SK-N-SH (cell line): ENCODE measurements around the gene GPR137B. TPM values are rescaled to one million over a fixed set of nuclear protein-coding genes. Genes with fewer than 3 reads are reported as not detected.

Experiments
- CTCF ChIA-PET: fragments of 300-600, 350-600 bp; formaldehyde crosslinking; extraction: SDS; loops from one replicate; lab custom pipeline; 2021; lab: Yijun Ruan, JAX
- POLR2A ChIA-PET: fragments of 350-600 bp; sonication (Branson Sonifier 250); formaldehyde crosslinking; extraction: SDS; loops from one replicate; lab custom pipeline; 2020; ENCODE audit warnings: antibody characterized with exemption, inconsistent platforms; lab: Yijun Ruan, JAX
- DNase-seq: peaks from one replicate; pipeline ENCODE4 v3.0.0; 2012
- H2AFZ ChIP-seq: fragments of 200-600 bp; sonication (generic); 2 replicates; pipeline ENCODE4 v1.8.1; 2016; ENCODE audit warnings: antibody characterized with exemption, mild to moderate bottlenecking, low read depth
- H3F3A ChIP-seq: fragments of 200-600 bp; sonication (generic); replicated peaks from 2 replicates; pipeline ENCODE3; 2016; ENCODE audit warnings: antibody characterized with exemption, mild to moderate bottlenecking; ENCODE audit not compliant: insufficient read depth
- H3K27ac ChIP-seq, 2 experiments: fragments of 200-500 bp in 1 of 2; fragments of 200-600 bp in 1 of 2; sonication (Bioruptor generic) in 1 of 2; sonication (generic), shearing (Covaris generic) in 1 of 2; 2 replicates each; pipeline versions ENCODE4 v1.5.1 to v1.6.1; 2014 to 2016; ENCODE audit warnings: low read depth in 2 of 2, inconsistent platforms in 1 of 2, low read length in 1 of 2, mild to moderate bottlenecking in 1 of 2, mixed read lengths in 1 of 2
- H3K27me3 ChIP-seq: fragments of 200-600 bp; sonication (generic), shearing (Covaris generic); 2 replicates; pipeline ENCODE4 v1.6.1; 2016; ENCODE audit warnings: mixed run types; ENCODE audit not compliant: insufficient read depth
- H3K36me3 ChIP-seq, 2 experiments: fragments of 200-500 bp in 1 of 2; fragments of 200-600 bp in 1 of 2; sonication (Bioruptor generic) in 1 of 2; sonication (generic) in 1 of 2; replicated peaks in 1 of 2; 2 replicates each; pipeline versions ENCODE3 to v1.5.1; 2014 to 2016; ENCODE audit warnings: low read length in 1 of 2, mild to moderate bottlenecking in 1 of 2; ENCODE audit not compliant: insufficient read depth in 2 of 2, control insufficient read depth in 1 of 2
- H3K4me1 ChIP-seq, 2 experiments: fragments of 200-500 bp in 1 of 2; fragments of 200-600 bp in 1 of 2; sonication (Bioruptor generic) in 1 of 2; sonication (generic), shearing (Covaris generic) in 1 of 2; 2 replicates each; pipeline versions ENCODE4 v1.5.1 to v1.6.1; 2014 to 2016; ENCODE audit warnings: low read depth in 1 of 2, low read length in 1 of 2, mixed run types in 1 of 2; ENCODE audit not compliant: insufficient read depth in 2 of 2, control insufficient read depth in 1 of 2
- H3K4me2 ChIP-seq: fragments of 200-600 bp; sonication (generic), shearing (Covaris generic); 2 replicates; pipeline ENCODE4 v1.6.1; 2017; ENCODE audit warnings: mixed run types
- H3K4me3 ChIP-seq, 2 experiments: fragments of 200-500 bp in 1 of 2; fragments of 200-600 bp in 1 of 2; sonication (Bioruptor generic) in 1 of 2; sonication (generic), shearing (Covaris generic) in 1 of 2; 2 replicates each; pipeline versions ENCODE4 v1.5.1 to v1.8.1; 2014 to 2016; ENCODE audit warnings: low read depth in 2 of 2, inconsistent platforms in 1 of 2, low read length in 1 of 2, mild to moderate bottlenecking in 1 of 2, mixed read lengths in 1 of 2, moderate library complexity in 1 of 2
- H3K79me2 ChIP-seq: fragments of 200-600 bp; sonication (generic); 2 replicates; pipeline ENCODE4 v1.8.1; 2017; ENCODE audit warnings: mild to moderate bottlenecking; ENCODE audit not compliant: insufficient read depth
- H3K9ac ChIP-seq: fragments of 200-600 bp; sonication (generic); 2 replicates; pipeline ENCODE4 v1.6.1; 2017; ENCODE audit warnings: mixed run types
- H3K9me2 ChIP-seq: fragments of 200-600 bp; sonication (generic); 2 replicates; pipeline ENCODE4 v1.6.1; 2017; ENCODE audit warnings: mixed run types
- H3K9me3 ChIP-seq: fragments of 200-600 bp; sonication (generic); 2 replicates; pipeline ENCODE4 v1.6.1; 2017; ENCODE audit warnings: mixed run types, mild to moderate bottlenecking, moderate library complexity
- H4K20me1 ChIP-seq: fragments of 200-600 bp; sonication (generic); 2 replicates; pipeline ENCODE4 v1.6.1; 2017; ENCODE audit warnings: mild to moderate bottlenecking, mixed run types; ENCODE audit not compliant: insufficient read depth
- CHD2 ChIP-seq: fragments of 150-350 bp; IDR thresholded peaks from 2 replicates; pipeline ENCODE4 v1.6.1; 2018; ENCODE audit warnings: low read length; ENCODE audit not compliant: partially characterized antibody
- CTCF ChIP-seq: fragments of 200-600 bp; sonication (generic); IDR thresholded peaks from 2 replicates; pipeline ENCODE4 v1.6.1; 2017; ENCODE audit warnings: antibody characterized with exemption, mild to moderate bottlenecking, moderate library complexity
- ELF1 ChIP-seq: IDR thresholded peaks from 2 replicates; pipeline ENCODE4 v1.4.0; 2012
- FOSL2 ChIP-seq: IDR thresholded peaks from 2 replicates; pipeline ENCODE4 v1.4.0; 2012; ENCODE audit warnings: low read depth, mild to moderate bottlenecking, moderate library complexity, borderline replicate concordance
- FOXJ3 ChIP-seq: sonication (generic); formaldehyde crosslinking; IDR thresholded peaks from 2 replicates; pipeline ENCODE4 v1.5.1; 2020; ENCODE audit warnings: mild to moderate bottlenecking, missing genetic modification reagents
- FOXM1 ChIP-seq: IDR thresholded peaks from 2 replicates; pipeline ENCODE4 v1.4.0; 2012; ENCODE audit warnings: low read depth, mild to moderate bottlenecking
- IRF3 ChIP-seq: fragments of 150-350 bp; IDR thresholded peaks from 2 replicates; pipeline ENCODE4 v1.6.1; 2016; ENCODE audit warnings: mild to moderate bottlenecking, low read depth, low read length
- MEF2A ChIP-seq: IDR thresholded peaks from 2 replicates; pipeline ENCODE4 v1.4.0; 2012; ENCODE audit warnings: low read depth, borderline replicate concordance
- MXI1 ChIP-seq: IDR thresholded peaks from 2 replicates; pipeline ENCODE4 v1.6.1; 2012; ENCODE audit warnings: mild to moderate bottlenecking, low read depth, low read length, improper control_type of control experiment
- NFIC ChIP-seq: IDR thresholded peaks from 2 replicates; pipeline ENCODE4 v1.4.0; 2012; ENCODE audit warnings: borderline replicate concordance
- PBX3 ChIP-seq: IDR thresholded peaks from 2 replicates; pipeline ENCODE4; 2012
- RAD21 ChIP-seq: IDR thresholded peaks from 2 replicates; pipeline ENCODE4 v1.6.1; 2012; ENCODE audit warnings: mild to moderate bottlenecking, low read length
- RCOR1 ChIP-seq: fragments of 150-350 bp; IDR thresholded peaks from 2 replicates; pipeline ENCODE4 v1.6.1; 2017; ENCODE audit warnings: antibody characterized with exemption, low read length
- REST ChIP-seq: IDR thresholded peaks from 2 replicates; pipeline ENCODE4 v1.6.1; 2012; ENCODE audit warnings: mild to moderate bottlenecking, low read depth, low read length, moderate library complexity
- RFX5 ChIP-seq: IDR thresholded peaks from 2 replicates; pipeline ENCODE4 v1.6.1; 2012; ENCODE audit warnings: mild to moderate bottlenecking, improper control_type of control experiment, low read length
- TCF12 ChIP-seq: IDR thresholded peaks from 2 replicates; pipeline ENCODE4 v1.4.0; 2012
- USF2 ChIP-seq: fragments of 150-350 bp; IDR thresholded peaks from 2 replicates; pipeline ENCODE4 v1.6.1; 2017; ENCODE audit warnings: antibody characterized with exemption, low read length, low read depth, borderline replicate concordance
- ZBTB33 ChIP-seq: IDR thresholded peaks from 2 replicates; pipeline ENCODE4 v1.4.0; 2012; ENCODE audit warnings: low read depth, borderline replicate concordance
- WGBS: methylation state at CpG from one replicate; pipeline ENCODE4 v1.1.6; 2017; ENCODE audit warnings: low lambda C conversion rate; 5-methylcytosine and 5-hydroxymethylcytosine counted together
- polyA plus RNA-seq, 3 experiments: library from polyadenylated mRNA; depleted of rRNA; stranded (reverse); fragments of >200 nt; gene quantifications; 2 replicates each; pipeline ENCODE4 v1.2.3, GENCODE V29; 2012

GPR137B gene
- polyA plus RNA-seq, 1 of the 3 experiments (the other 2 are of a cell fraction), result 7.0 TPM

GRCh38 chr1:236117710-236118109 lies 24.6 kb upstream of the GPR137B start:
- CTCF ChIA-PET, result no interaction called here
- no peaks in the 10 kb centered on the region for H3K4me1 ChIP-seq
- no peaks in the 10 kb centered on the region for H3K79me2 ChIP-seq
- TF ChIP-seq IRF3 (no peak), NFIC (no peak), RFX5 (no peak), FOSL2 (no peak), TCF12 (no peak), MEF2A (no peak), FOXJ3 (CRISPR knock-in tag) (no peak), ELF1 (no peak), FOXM1 (no peak), MXI1 (no peak), USF2 (no peak)
- TF ChIP-seq, all 33 proteins: peak for 0
- Histone ChIP-seq H3K9ac (no peak overlapping the region), H3K9me2 (no peaks in the 10 kb centered on the region), H3K4me3 (no peak overlapping the region), H3K9me3 (no peaks in the 10 kb centered on the region), H4K20me1 (no peaks in the 10 kb centered on the region), H3K36me3 (no peaks in the 10 kb centered on the region), H3K27ac (no peak overlapping the region), H2AFZ (no peak overlapping the region), H3F3A (no peaks in the 10 kb centered on the region), H3K4me2 (no peak overlapping the region), H3K27me3 (no peaks in the 10 kb centered on the region)
- DNase-seq, result no peak
- 68% methylated on average over 8 of the region's 8 CpGs for WGBS
- POLR2A ChIA-PET, result no interaction called here

- DNase-seq, result no peak
- WGBS, result 78% methylated on average over 12 of the region's 12 CpGs
- no peak overlapping the region for H3K4me2 ChIP-seq
- POLR2A ChIA-PET, result no interaction called here
- CTCF ChIA-PET, result interaction anchor here (1.0 kb wide), 1 partner anchor 9 kb away, joined by 3 read pairs; no protein-coding TSS in a partner anchor
- H3K9ac ChIP-seq, result no peak overlapping the region
- no peaks in the 10 kb centered on the region for H3K36me3 ChIP-seq
- no peaks in the 10 kb centered on the region for H3K9me3 ChIP-seq
- no peaks in the 10 kb centered on the region for H3F3A ChIP-seq
- H3K4me3 ChIP-seq, result no peak overlapping the region
- H3K9me2 ChIP-seq, result no peaks in the 10 kb centered on the region
- no peaks in the 10 kb centered on the region for H3K27me3 ChIP-seq
- H3K79me2 ChIP-seq, result no peaks in the 10 kb centered on the region
- H2AFZ ChIP-seq, result 0 out of 2 replicates have a peak overlapping the region, but pooled peaks have one; percentile 59
- no peak for TF ChIP-seq RAD21
- TF ChIP-seq ZBTB33, result no peak
- TF ChIP-seq CTCF, result no peak
- no peak for TF ChIP-seq PBX3
- TF ChIP-seq TCF12, result no peak
- TF ChIP-seq RCOR1, result no peak
- TF ChIP-seq REST, result no peak
- TF ChIP-seq CHD2, result no peak
- no peaks in the 10 kb centered on the region for H3K4me1 ChIP-seq
- H4K20me1 ChIP-seq, result no peaks in the 10 kb centered on the region
- no peak overlapping the region for H3K27ac ChIP-seq
Measured at GRCh38 chr1:236119943-236120484, 22.3 kb upstream of the GPR137B start.
